H9 (cell line): ENCODE measurements around the gene SAV1. TPM values are rescaled to one million over a fixed set of nuclear protein-coding genes. Genes with fewer than 3 reads are reported as not detected.

Experiments used
- DNase-seq: peaks from one replicate; pipeline ENCODE4 v3.0.0-alpha.2; 2017
- H2AFZ ChIP-seq: one replicate; pipeline ENCODE4 v1.6.1; 2013; ENCODE audit warnings: mild to moderate bottlenecking, low read length, control low read depth, moderate library complexity
- H2AK5ac ChIP-seq: 2 replicates; pipeline ENCODE4 v1.6.1; 2013; ENCODE audit warnings: low read length, control low read depth, mixed read lengths; ENCODE audit not compliant: insufficient read length
- H2BK120ac ChIP-seq: one replicate; pipeline ENCODE4 v1.6.1; 2013; ENCODE audit warnings: low read depth, mild to moderate bottlenecking, low read length, control low read depth, inconsistent platforms; ENCODE audit not compliant: poor library complexity, severe bottlenecking
- H2BK12ac ChIP-seq: 2 replicates; pipeline ENCODE4 v1.6.1; 2013; ENCODE audit warnings: low read length, control low read depth, mixed read lengths, low read depth; ENCODE audit not compliant: insufficient read length
- H2BK15ac ChIP-seq: 2 replicates; pipeline ENCODE4 v1.6.1; 2013; ENCODE audit warnings: low read depth, low read length, control low read depth
- H2BK20ac ChIP-seq: one replicate; pipeline ENCODE4 v1.6.1; 2013; ENCODE audit warnings: low read depth, mild to moderate bottlenecking, low read length, control low read depth, inconsistent platforms; ENCODE audit not compliant: poor library complexity, severe bottlenecking
- H2BK5ac ChIP-seq: 2 replicates; pipeline ENCODE4 v1.6.1; 2013; ENCODE audit warnings: low read length, control low read depth, mixed read lengths; ENCODE audit not compliant: insufficient read length
- H3K14ac ChIP-seq: 2 replicates; pipeline ENCODE4 v1.6.1; 2013; ENCODE audit warnings: low read length, control low read depth; ENCODE audit not compliant: insufficient read depth
- H3K18ac ChIP-seq: 2 replicates; pipeline ENCODE4 v1.6.1; 2013; ENCODE audit warnings: low read depth, mild to moderate bottlenecking, mixed read lengths, low read length, control low read depth; ENCODE audit not compliant: insufficient read length
- H3K23ac ChIP-seq: 2 replicates; pipeline ENCODE4 v1.6.1; 2013; ENCODE audit warnings: low read length, control low read depth, mixed read lengths, low read depth; ENCODE audit not compliant: insufficient read length
- H3K23me2 ChIP-seq: 2 replicates; pipeline ENCODE4 v1.6.1; 2013; ENCODE audit warnings: low read depth, mild to moderate bottlenecking, mixed read lengths, low read length, control low read depth; ENCODE audit not compliant: insufficient read length, poor library complexity, severe bottlenecking
- H3K27ac ChIP-seq: 2 replicates; pipeline ENCODE4 v1.5.1; 2013; ENCODE audit warnings: low read length, control low read depth, mixed read lengths, low read depth; ENCODE audit not compliant: insufficient read length
- H3K27me3 ChIP-seq: 2 replicates; pipeline ENCODE4 v1.6.1; 2013; ENCODE audit warnings: low read length, control low read depth, inconsistent platforms; ENCODE audit not compliant: insufficient read depth
- H3K4ac ChIP-seq: 2 replicates; pipeline ENCODE4 v1.6.1; 2013; ENCODE audit warnings: low read depth, mild to moderate bottlenecking, control low read depth, inconsistent platforms, low read length, moderate library complexity
- H3K4me1 ChIP-seq: 2 replicates; pipeline ENCODE4 v1.6.1; 2013; ENCODE audit warnings: low read length, control low read depth, inconsistent platforms; ENCODE audit not compliant: insufficient read depth
- H3K4me2 ChIP-seq: 2 replicates; pipeline ENCODE4 v1.6.1; 2013; ENCODE audit warnings: low read length, control low read depth, mixed read lengths; ENCODE audit not compliant: insufficient read length, insufficient read depth
- H3K56ac ChIP-seq: 2 replicates; pipeline ENCODE4 v1.6.1; 2013; ENCODE audit warnings: low read depth, mild to moderate bottlenecking, mixed read lengths, low read length, control low read depth; ENCODE audit not compliant: insufficient read length
- H3K79me1 ChIP-seq: 2 replicates; pipeline ENCODE4 v1.6.1; 2013; ENCODE audit warnings: low read depth, mild to moderate bottlenecking, moderate library complexity, low read length, control low read depth, inconsistent platforms; ENCODE audit not compliant: insufficient read depth, poor library complexity, severe bottlenecking
- H3K79me2 ChIP-seq: 2 replicates; pipeline ENCODE4 v1.6.1; 2013; ENCODE audit warnings: low read length, control low read depth, inconsistent platforms; ENCODE audit not compliant: insufficient read depth
- H3K9ac ChIP-seq: 2 replicates; pipeline ENCODE4 v1.6.1; 2013; ENCODE audit warnings: low read length, control low read depth, mixed read lengths; ENCODE audit not compliant: insufficient read length; ENCODE audit errors: extremely low read depth
- H3K9me3 ChIP-seq: one replicate; pipeline ENCODE4 v1.6.1; 2013; ENCODE audit warnings: low read depth, low read length, inconsistent platforms; ENCODE audit not compliant: control insufficient read depth
- H3T11ph ChIP-seq: one replicate; pipeline ENCODE4 v1.6.1; 2013; ENCODE audit warnings: mild to moderate bottlenecking, low read length, control low read depth, inconsistent platforms
- H4K20me1 ChIP-seq: one replicate; pipeline ENCODE4 v1.6.1; 2013; ENCODE audit not compliant: control insufficient read depth, insufficient read length, insufficient read depth
- H4K5ac ChIP-seq: 2 replicates; pipeline ENCODE4 v1.6.1; 2013; ENCODE audit warnings: low read depth, mild to moderate bottlenecking, mixed read lengths, low read length, control low read depth; ENCODE audit not compliant: insufficient read length
- H4K8ac ChIP-seq: replicated peaks from 2 replicates; pipeline ENCODE4 v1.6.1; 2013; ENCODE audit warnings: low read length, control low read depth, mixed read lengths, low read depth; ENCODE audit not compliant: insufficient read length
- H4K91ac ChIP-seq: 2 replicates; pipeline ENCODE4 v1.6.1; 2013; ENCODE audit warnings: low read depth, mild to moderate bottlenecking, moderate library complexity, mixed read lengths, low read length, control low read depth; ENCODE audit not compliant: insufficient read length
- H3K27ac Mint-ChIP-seq, 3 experiments: 2 replicates in 2 of 3; 3 replicates in 1 of 3; pipeline ENCODE4 v1.8.0; 2020 to 2021; ENCODE audit warnings: mixed read lengths in 3 of 3, mild to moderate bottlenecking in 1 of 3, moderate library complexity in 1 of 3
- H3K27me3 Mint-ChIP-seq: 2 replicates; pipeline ENCODE4 v1.8.0; 2021; ENCODE audit warnings: low read depth, mild to moderate bottlenecking, moderate library complexity, mixed read lengths
- H3K36me3 Mint-ChIP-seq, 3 experiments: 2 replicates in 2 of 3; 3 replicates in 1 of 3; pipeline ENCODE4 v1.8.0; 2020 to 2021; ENCODE audit warnings: low read depth in 3 of 3, mixed read lengths in 3 of 3; ENCODE audit not compliant: insufficient read depth in 1 of 3
- H3K4me1 Mint-ChIP-seq, 2 experiments: 2 replicates each; pipeline ENCODE4 v1.8.0; 2020; ENCODE audit warnings: mixed read lengths in 2 of 2
- H3K4me3 Mint-ChIP-seq, 2 experiments: 2 replicates in 1 of 2; 3 replicates in 1 of 2; pipeline ENCODE4 v1.8.0; 2020 to 2021; ENCODE audit warnings: mild to moderate bottlenecking in 2 of 2, mixed read lengths in 2 of 2, moderate library complexity in 1 of 2
- H3K9me3 Mint-ChIP-seq, 2 experiments: 2 replicates in 1 of 2; 3 replicates in 1 of 2; pipeline ENCODE4 v1.8.0; 2020; ENCODE audit warnings: mild to moderate bottlenecking in 2 of 2, mixed read lengths in 2 of 2, moderate library complexity in 1 of 2
- CTCF ChIP-seq: fragments of 200-600 bp; sonication (generic); conservative IDR thresholded peaks from 3 replicates; pipeline ENCODE4 v1.8.0; 2021; ENCODE audit warnings: antibody characterized with exemption, mild to moderate bottlenecking
- WGBS: extraction: QIAGEN DNeasy Blood & Tissue Kit; methylation state at CpG from one replicate; pipeline ENCODE4 v1.1.7; 2013; ENCODE audit warnings: missing lambda C conversion rate, low lambda C conversion rate, mixed read lengths; ENCODE audit not compliant: insufficient read length; ENCODE audit errors: extremely low coverage; 5-methylcytosine and 5-hydroxymethylcytosine counted together
- total RNA-seq: library from RNA; stranded (reverse); gene quantifications from 2 replicates; pipeline ENCODE4 v1.2.1, GENCODE V29; 2021

Gene SAV1
- total RNA-seq, 1 experiment from 2014 or later, result 57.3 TPM

- Mint-ChIP-seq H3K4me1 (peaks cover 35 to 39% of the 10 kb centered on the region in 2 experiments), H3K27ac (peak overlapping the region in 2 of 3 experiments; percentile 6 to 59; a peak in 3 of 7 replicates), H3K36me3 (peaks cover 41 to 43% (median 43%) of the 10 kb centered on the region in 3 experiments), H3K4me3 (no peak overlapping the region), H3K27me3 (no peaks in the 10 kb centered on the region), H3K9me3 (peaks cover 0 to 2% of the 10 kb centered on the region in 2 experiments; a peak in 2 of 5 replicates)
- no peak overlapping the region for H3K14ac ChIP-seq
- H2BK120ac ChIP-seq, result no peak overlapping the region
- no peaks in the 10 kb centered on the region for H3K9me3 ChIP-seq
- H3K79me2 ChIP-seq, result peaks cover 7% of the 10 kb centered on the region; the same call in 1 of the 2 replicates
- no peak overlapping the region for H4K91ac ChIP-seq
- no CpG with 5 or more reads among the region's 6 CpGs for WGBS
- H3K4ac ChIP-seq, result no peak overlapping the region
- no peaks in the 10 kb centered on the region for H3K4me1 ChIP-seq
- peaks cover 8% of the 10 kb centered on the region for H3K79me1 ChIP-seq
- H4K8ac ChIP-seq, result no peak overlapping the region
- H2BK15ac ChIP-seq, result no peak overlapping the region
- no peak overlapping the region for H3K23ac ChIP-seq
- no peak overlapping the region for H2AFZ ChIP-seq
- no peaks in the 10 kb centered on the region for H3K27me3 ChIP-seq
- DNase-seq, result no peak
- no peak overlapping the region for H3K18ac ChIP-seq
- H2BK20ac ChIP-seq, result no peak overlapping the region
- H2AK5ac ChIP-seq, result no peak overlapping the region
- TF ChIP-seq CTCF, result no peak
- no peak overlapping the region for H3T11ph ChIP-seq
- H3K9ac ChIP-seq, result no peak overlapping the region
- no peak overlapping the region for H3K4me2 ChIP-seq
- H4K5ac ChIP-seq, result no peak overlapping the region
- no peaks in the 10 kb centered on the region for H4K20me1 ChIP-seq
- no peaks in the 10 kb centered on the region for H3K23me2 ChIP-seq
- no peak overlapping the region for H3K56ac ChIP-seq
- H2BK5ac ChIP-seq, result no peak overlapping the region
- H2BK12ac ChIP-seq, result no peak overlapping the region
- peak overlapping the region; percentile 6 for H3K27ac ChIP-seq
Observed at GRCh38 chr14:50659327-50659974, 8.7 kb downstream of the SAV1 start.
